Rectal smooth muscle tissue (tissue), 1 donor: ENCODE measurements around the gene ARMC3.

Experiments
- H3K27ac ChIP-seq: one replicate; pipeline ENCODE4 v1.7.0; 2013; ENCODE audit warnings: low read depth, low read length, inconsistent platforms
- H3K27me3 ChIP-seq: one replicate; pipeline ENCODE4 v1.7.0; 2013; ENCODE audit warnings: low read length; ENCODE audit not compliant: control insufficient read depth, insufficient read depth
- H3K36me3 ChIP-seq: one replicate; pipeline ENCODE4 v1.7.0; 2013; ENCODE audit warnings: low read length; ENCODE audit not compliant: control insufficient read depth, insufficient read depth
- H3K4me1 ChIP-seq: one replicate; pipeline ENCODE4 v1.7.0; 2013; ENCODE audit warnings: low read length; ENCODE audit not compliant: control insufficient read depth, insufficient read depth
- H3K4me3 ChIP-seq: one replicate; pipeline ENCODE4 v1.7.0; 2013; ENCODE audit warnings: low read length
- H3K9ac ChIP-seq: one replicate; pipeline ENCODE4 v1.7.0; 2013; ENCODE audit warnings: low read length

Gene ARMC3

DNA sequence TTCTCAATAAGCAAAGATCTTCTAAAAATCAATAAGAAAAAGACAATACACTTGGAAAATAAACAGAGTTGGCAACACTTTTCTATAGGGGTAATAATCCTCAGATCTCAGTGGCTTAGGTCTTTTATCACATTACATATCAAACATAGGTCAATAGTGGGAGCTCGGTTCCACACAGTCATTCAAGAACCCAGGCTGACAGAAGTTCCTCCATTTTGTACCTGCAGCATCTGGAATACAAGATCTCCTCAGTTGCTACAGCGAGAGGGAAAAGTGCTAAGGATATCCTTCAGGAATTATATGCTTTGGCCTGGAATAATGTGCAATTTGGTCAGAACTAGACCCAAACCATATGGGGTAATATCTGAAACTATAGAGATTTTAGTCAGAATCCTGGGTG, 112.1 kb downstream of the ARMC3 start:
- Histone ChIP-seq H3K27ac (no peak overlapping the region), H3K4me3 (no peak overlapping the region), H3K27me3 (no peaks in the 10 kb centered on the region), H3K4me1 (no peaks in the 10 kb centered on the region), H3K9ac (no peak overlapping the region), H3K36me3 (no peaks in the 10 kb centered on the region)

DNA sequence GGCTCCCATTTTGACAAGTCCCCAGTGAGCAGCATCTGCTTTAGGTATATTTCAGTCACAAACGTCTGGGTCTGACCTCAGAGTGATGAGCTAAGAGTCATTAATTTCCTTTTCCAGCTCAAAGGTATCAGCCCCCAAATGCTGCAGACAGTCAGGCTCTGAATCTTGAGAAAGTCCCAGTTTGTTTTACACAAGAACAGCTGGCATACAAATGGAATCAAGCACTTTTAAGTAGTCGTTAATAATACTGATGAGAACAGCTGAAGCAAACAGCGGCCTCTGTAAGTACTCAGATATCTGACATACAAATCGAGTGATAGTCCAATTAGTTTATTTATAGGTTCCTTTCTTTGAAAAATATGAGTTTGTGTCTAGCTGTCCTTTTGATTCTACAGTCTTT, 118.2 kb downstream of the ARMC3 start:
- Histone ChIP-seq H3K36me3 (no peaks in the 10 kb centered on the region), H3K27ac (no peak overlapping the region), H3K4me3 (no peak overlapping the region), H3K27me3 (no peaks in the 10 kb centered on the region), H3K9ac (no peak overlapping the region), H3K4me1 (peaks cover 6% of the 10 kb centered on the region)

- Histone ChIP-seq H3K27me3 (no peaks in the 10 kb centered on the region), H3K4me1 (peaks cover 6% of the 10 kb centered on the region), H3K36me3 (no peaks in the 10 kb centered on the region), H3K4me3 (no peak overlapping the region), H3K27ac (no peak overlapping the region), H3K9ac (no peak overlapping the region)
Measured at GRCh38 chr10:23047201-23048050, 119.6 kb downstream of the ARMC3 start.

GRCh38 chr10:23048191-23048590, 120.3 kb downstream of the ARMC3 start:
- Histone ChIP-seq H3K4me1 (peaks cover 6% of the 10 kb centered on the region), H3K4me3 (no peak overlapping the region), H3K27me3 (no peaks in the 10 kb centered on the region), H3K9ac (no peak overlapping the region), H3K27ac (no peak overlapping the region), H3K36me3 (no peaks in the 10 kb centered on the region)

DNA sequence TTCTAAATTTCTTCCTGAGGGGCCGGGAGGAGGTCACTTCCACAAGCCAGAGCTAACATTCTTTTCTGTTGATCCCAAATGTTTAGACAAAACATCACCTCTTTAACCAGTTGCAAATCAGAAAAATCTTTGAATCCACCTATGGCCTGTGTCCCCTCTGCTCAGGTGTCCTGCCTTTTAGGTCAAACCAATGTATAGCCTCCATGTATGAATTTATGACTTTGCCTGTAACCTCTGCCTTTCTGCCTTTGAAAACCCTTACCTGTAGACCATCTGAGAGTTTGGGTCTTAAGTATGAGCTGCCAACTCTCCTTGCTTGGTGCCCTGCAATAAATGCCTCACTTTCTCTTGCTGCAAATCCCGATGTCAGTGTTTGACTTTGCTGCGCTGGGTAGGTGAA, 123.4 kb downstream of the ARMC3 start:
- H3K27me3 ChIP-seq = no peaks in the 10 kb centered on the region
- H3K4me3 ChIP-seq = no peak overlapping the region
- H3K27ac ChIP-seq = no peak overlapping the region
- H3K9ac ChIP-seq = no peak overlapping the region
- no peaks in the 10 kb centered on the region for H3K36me3 ChIP-seq
- peaks cover 3% of the 10 kb centered on the region for H3K4me1 ChIP-seq

DNA sequence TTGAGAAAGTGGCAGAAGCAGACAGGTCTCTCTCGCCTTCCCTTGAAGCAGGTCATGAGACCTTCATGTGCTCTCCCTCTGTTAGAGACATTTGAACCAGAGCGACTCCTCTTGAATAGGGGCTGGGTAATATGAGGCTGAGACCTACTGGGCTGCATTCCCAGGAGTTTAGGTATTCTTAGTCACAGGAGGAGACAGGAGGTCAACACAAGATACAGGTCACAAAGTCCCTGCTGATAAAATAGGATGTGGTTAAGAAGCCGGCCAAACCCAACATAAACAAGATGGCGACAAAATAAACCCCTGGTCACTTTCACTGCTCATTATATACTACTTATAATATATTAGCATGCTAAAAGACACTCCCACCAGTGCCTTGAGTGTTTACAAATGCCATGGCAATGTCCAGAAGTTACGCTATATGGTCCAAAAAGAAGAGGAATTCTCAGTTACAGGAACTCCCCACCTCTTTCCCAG, 124.0 kb downstream of the ARMC3 start:
- peaks cover 3% of the 10 kb centered on the region for H3K4me1 ChIP-seq
- no peak overlapping the region for H3K4me3 ChIP-seq
- no peaks in the 10 kb centered on the region for H3K27me3 ChIP-seq
- H3K9ac ChIP-seq = no peak overlapping the region
- H3K27ac ChIP-seq = no peak overlapping the region
- H3K36me3 ChIP-seq = no peaks in the 10 kb centered on the region

- no peak overlapping the region for H3K4me3 ChIP-seq
- H3K4me1 ChIP-seq = no peaks in the 10 kb centered on the region
Measured at GRCh38 chr10:23053036-23053435, 125.2 kb downstream of the ARMC3 start.

GRCh38 chr10:23055424-23056185, 127.8 kb downstream of the ARMC3 start:
- H3K27ac ChIP-seq = no peak overlapping the region
- H3K27me3 ChIP-seq = no peaks in the 10 kb centered on the region
- H3K4me1 ChIP-seq = no peaks in the 10 kb centered on the region
- no peaks in the 10 kb centered on the region for H3K36me3 ChIP-seq
- no peak overlapping the region for H3K4me3 ChIP-seq
- no peak overlapping the region for H3K9ac ChIP-seq

More at GRCh38 chr10:23053036-23053435, 125.2 kb downstream of the ARMC3 start:
- Histone ChIP-seq H3K27me3 (no peaks in the 10 kb centered on the region), H3K9ac (no peak overlapping the region), H3K36me3 (no peaks in the 10 kb centered on the region), H3K27ac (no peak overlapping the region)

GRCh38 chr10:23056186-23056579, 128.3 kb downstream of the ARMC3 start:
- no peaks in the 10 kb centered on the region for H3K27me3 ChIP-seq
- no peak overlapping the region for H3K9ac ChIP-seq
- no peak overlapping the region for H3K4me3 ChIP-seq
- no peaks in the 10 kb centered on the region for H3K4me1 ChIP-seq
- H3K27ac ChIP-seq = no peak overlapping the region
- no peaks in the 10 kb centered on the region for H3K36me3 ChIP-seq

DNA sequence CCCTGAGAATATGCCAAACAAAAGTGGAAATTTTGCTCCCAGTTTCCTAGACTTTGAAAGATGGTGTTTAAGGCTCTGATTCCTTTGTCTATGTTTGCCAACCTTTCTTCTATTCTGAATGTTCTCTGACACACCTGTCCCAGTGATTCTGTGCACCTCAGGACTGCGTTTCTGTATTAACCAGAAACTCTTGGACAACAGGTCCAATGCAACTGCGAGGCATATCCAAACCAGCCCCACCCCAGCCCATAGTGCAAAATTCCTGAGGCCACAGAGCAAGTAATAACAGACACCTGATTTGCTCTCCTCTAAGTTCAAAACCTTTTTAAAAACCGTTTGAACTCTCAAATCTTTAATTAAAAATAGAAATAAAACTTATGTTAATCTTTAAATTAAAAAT, 130.5 kb downstream of the ARMC3 start:
- Histone ChIP-seq H3K9ac (no peak overlapping the region), H3K4me1 (peaks cover 5% of the 10 kb centered on the region), H3K4me3 (no peak overlapping the region), H3K27me3 (no peaks in the 10 kb centered on the region), H3K27ac (no peak overlapping the region), H3K36me3 (no peaks in the 10 kb centered on the region)

GRCh38 chr10:23060918-23061317, 133.1 kb downstream of the ARMC3 start:
- Histone ChIP-seq H3K36me3 (no peaks in the 10 kb centered on the region), H3K4me1 (peaks cover 21% of the 10 kb centered on the region), H3K27me3 (no peaks in the 10 kb centered on the region), H3K9ac (no peak overlapping the region), H3K27ac (no peak overlapping the region), H3K4me3 (no peak overlapping the region)

- Histone ChIP-seq H3K4me1 (peaks cover 23% of the 10 kb centered on the region), H3K36me3 (no peaks in the 10 kb centered on the region), H3K27ac (peak overlapping the region; percentile 35), H3K27me3 (no peaks in the 10 kb centered on the region), H3K4me3 (peak overlapping the region; percentile 31), H3K9ac (no peak overlapping the region)
Measured at GRCh38 chr10:23063045-23063972, 135.5 kb downstream of the ARMC3 start.
